ENCODE data around the gene SPTBN5.

Gene SPTBN5

DNA sequence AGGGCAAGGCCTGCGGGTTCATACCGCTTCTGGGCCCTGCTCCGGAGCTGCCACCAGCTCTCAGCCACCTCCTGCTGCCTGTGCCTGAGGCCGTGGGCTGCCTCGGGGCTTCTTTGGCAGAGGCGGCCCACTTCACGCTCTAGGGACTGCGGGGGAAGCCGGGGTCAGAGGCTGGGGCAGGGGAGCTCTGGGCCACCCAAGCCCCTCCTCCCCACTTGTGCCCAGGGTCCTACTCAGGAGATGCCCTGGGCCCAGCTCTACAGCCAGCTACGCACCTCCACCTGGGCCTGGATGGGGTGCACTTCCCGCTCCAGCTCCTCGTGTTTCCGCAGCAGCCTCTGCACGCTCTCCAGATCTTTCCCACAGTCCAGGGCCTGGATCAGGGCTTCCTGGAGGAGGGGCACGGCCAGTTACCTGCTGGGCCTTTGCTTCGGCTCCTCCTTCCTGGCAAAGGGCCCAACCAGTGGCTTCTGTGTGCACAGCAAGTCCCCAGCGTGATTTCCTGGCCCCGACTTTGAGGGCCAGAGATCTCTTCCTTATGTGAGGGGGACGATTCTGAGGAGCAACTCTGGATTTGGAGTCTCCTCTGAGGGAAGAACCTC is 31.2 kb downstream of the SPTBN5 start:
- H3K4me2 ChIP-seq (ENCODE audit: low read length), result no peak overlapping the region
- H3K27ac ChIP-seq (ENCODE audit: low read depth, low read length), result no peak overlapping the region
- no peak overlapping the region for H3K18ac ChIP-seq (ENCODE audit: low read length)
- no peak overlapping the region for H3K4me3 ChIP-seq (ENCODE audit: low read depth, low read length)
- H3K79me2 ChIP-seq (ENCODE audit: control insufficient read depth, insufficient read depth, low read length, poor library complexity), result no peaks in the 10 kb centered on the region
- no peak overlapping the region for H3K14ac ChIP-seq (ENCODE audit: low read length)
- no peak overlapping the region for H4K8ac ChIP-seq (ENCODE audit: low read depth, low read length)
- H3K4ac ChIP-seq (ENCODE audit: low read depth, low read length), result no peak overlapping the region
- whole genome bisulfite sequencing (ENCODE audit: extremely low coverage, insufficient coverage, insufficient read length), result no CpG with 5 or more reads among the region's 19 CpGs
- H3K36me3 ChIP-seq (ENCODE audit: control insufficient read depth in 1 of 2, insufficient read depth in 2 of 2, low read length in 2 of 2), result no peaks in the 10 kb centered on the region
- no peak overlapping the region for H2BK5ac ChIP-seq (ENCODE audit: low read depth, low read length, poor library complexity)
- no peaks in the 10 kb centered on the region for H3K9me3 ChIP-seq (ENCODE audit: insufficient read depth, low read depth, low read length)
- H3K27me3 ChIP-seq (ENCODE audit: insufficient read depth, low read length), result no peaks in the 10 kb centered on the region
- H2AFZ ChIP-seq (ENCODE audit: insufficient read depth, low read length, poor library complexity), result no peak overlapping the region
- H4K12ac ChIP-seq (ENCODE audit: low read depth, low read length), result no peak overlapping the region
- H2BK120ac ChIP-seq (ENCODE audit: insufficient read depth, low read length, poor library complexity), result no peak overlapping the region
- no peak overlapping the region for H2AK5ac ChIP-seq (ENCODE audit: low read length)
- no peaks in the 10 kb centered on the region for H3K79me1 ChIP-seq (ENCODE audit: low read length)
- no peak overlapping the region for H2BK12ac ChIP-seq (ENCODE audit: low read length)
- no peak overlapping the region for H3K23ac ChIP-seq (ENCODE audit: low read length)
- H3K9ac ChIP-seq (ENCODE audit: low read length), result no peak overlapping the region
- H3K4me1 ChIP-seq (ENCODE audit: control insufficient read depth in 1 of 2, insufficient read depth in 2 of 2, low read length in 2 of 2), result peaks cover 2 to 14% of the 10 kb centered on the region in 2 experiments
- no peak overlapping the region for H4K91ac ChIP-seq (ENCODE audit: low read depth, low read length)
- DNase-seq, result peak in 1 of 2 donors; percentile 5

DNA sequence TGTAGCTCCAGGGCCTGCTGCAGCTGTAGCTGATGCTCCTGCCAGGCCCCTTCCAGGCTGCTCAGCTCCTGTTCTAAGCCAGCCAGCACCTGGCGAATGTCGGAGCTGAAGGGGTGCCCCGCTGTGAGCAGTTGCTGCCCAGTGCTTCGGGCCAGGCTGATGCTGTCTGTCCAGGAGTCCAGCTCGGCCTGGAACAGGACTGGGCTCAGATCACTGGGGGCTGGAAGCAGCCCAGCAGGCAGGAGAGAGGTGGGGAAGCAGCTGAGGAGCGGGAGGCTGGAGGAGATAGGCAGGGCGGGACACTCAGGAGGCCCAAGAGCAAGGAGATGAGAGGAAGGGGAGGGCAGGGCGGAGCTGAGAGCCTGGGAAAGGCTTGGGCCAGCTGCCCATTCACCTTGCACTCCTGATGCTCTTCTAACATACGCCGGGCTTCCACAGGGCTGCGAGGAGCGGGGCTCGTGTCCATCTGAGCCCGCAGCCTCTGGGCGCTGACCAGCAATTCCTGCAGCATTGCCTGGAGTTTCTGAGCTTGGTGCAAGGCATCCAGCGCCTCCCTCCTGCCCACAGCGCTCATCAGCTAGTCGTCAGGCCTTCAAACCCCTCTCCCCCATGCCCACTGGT is 32.0 kb downstream of the SPTBN5 start:
- H2BK12ac ChIP-seq (ENCODE audit: low read length), result no peak overlapping the region
- no peaks in the 10 kb centered on the region for H3K79me1 ChIP-seq (ENCODE audit: low read length)
- no peak overlapping the region for H4K91ac ChIP-seq (ENCODE audit: low read depth, low read length)
- no peak overlapping the region for H4K8ac ChIP-seq (ENCODE audit: low read depth, low read length)
- DNase-seq, result no peak
- H3K4ac ChIP-seq (ENCODE audit: low read depth, low read length), result no peak overlapping the region
- H3K9ac ChIP-seq (ENCODE audit: low read length), result no peak overlapping the region
- H3K4me2 ChIP-seq (ENCODE audit: low read length), result no peak overlapping the region
- WGBS (ENCODE audit: extremely low coverage, insufficient coverage, insufficient read length), result no CpG with 5 or more reads among the region's 18 CpGs
- H3K9me3 ChIP-seq (ENCODE audit: insufficient read depth, low read depth, low read length), result no peaks in the 10 kb centered on the region
- H2AFZ ChIP-seq (ENCODE audit: insufficient read depth, low read length, poor library complexity), result no peak overlapping the region
- no peak overlapping the region for H3K23ac ChIP-seq (ENCODE audit: low read length)
- H3K4me3 ChIP-seq (ENCODE audit: low read depth, low read length), result no peak overlapping the region
- H3K27me3 ChIP-seq (ENCODE audit: insufficient read depth, low read length), result no peaks in the 10 kb centered on the region
- peaks cover 2 to 13% of the 10 kb centered on the region in 2 experiments for H3K4me1 ChIP-seq (ENCODE audit: control insufficient read depth in 1 of 2, insufficient read depth in 2 of 2, low read length in 2 of 2)
- H3K18ac ChIP-seq (ENCODE audit: low read length), result no peak overlapping the region
- H3K27ac ChIP-seq (ENCODE audit: low read depth, low read length), result no peak overlapping the region
- no peak overlapping the region for H4K12ac ChIP-seq (ENCODE audit: low read depth, low read length)
- no peak overlapping the region for H2BK120ac ChIP-seq (ENCODE audit: insufficient read depth, low read length, poor library complexity)
- no peak overlapping the region for H3K14ac ChIP-seq (ENCODE audit: low read length)
- H2BK5ac ChIP-seq (ENCODE audit: low read depth, low read length, poor library complexity), result no peak overlapping the region
- no peaks in the 10 kb centered on the region for H3K79me2 ChIP-seq (ENCODE audit: control insufficient read depth, insufficient read depth, low read length, poor library complexity)
- H3K36me3 ChIP-seq (ENCODE audit: control insufficient read depth in 1 of 2, insufficient read depth in 2 of 2, low read length in 2 of 2), result no peaks in the 10 kb centered on the region
- H2AK5ac ChIP-seq (ENCODE audit: low read length), result no peak overlapping the region

DNA sequence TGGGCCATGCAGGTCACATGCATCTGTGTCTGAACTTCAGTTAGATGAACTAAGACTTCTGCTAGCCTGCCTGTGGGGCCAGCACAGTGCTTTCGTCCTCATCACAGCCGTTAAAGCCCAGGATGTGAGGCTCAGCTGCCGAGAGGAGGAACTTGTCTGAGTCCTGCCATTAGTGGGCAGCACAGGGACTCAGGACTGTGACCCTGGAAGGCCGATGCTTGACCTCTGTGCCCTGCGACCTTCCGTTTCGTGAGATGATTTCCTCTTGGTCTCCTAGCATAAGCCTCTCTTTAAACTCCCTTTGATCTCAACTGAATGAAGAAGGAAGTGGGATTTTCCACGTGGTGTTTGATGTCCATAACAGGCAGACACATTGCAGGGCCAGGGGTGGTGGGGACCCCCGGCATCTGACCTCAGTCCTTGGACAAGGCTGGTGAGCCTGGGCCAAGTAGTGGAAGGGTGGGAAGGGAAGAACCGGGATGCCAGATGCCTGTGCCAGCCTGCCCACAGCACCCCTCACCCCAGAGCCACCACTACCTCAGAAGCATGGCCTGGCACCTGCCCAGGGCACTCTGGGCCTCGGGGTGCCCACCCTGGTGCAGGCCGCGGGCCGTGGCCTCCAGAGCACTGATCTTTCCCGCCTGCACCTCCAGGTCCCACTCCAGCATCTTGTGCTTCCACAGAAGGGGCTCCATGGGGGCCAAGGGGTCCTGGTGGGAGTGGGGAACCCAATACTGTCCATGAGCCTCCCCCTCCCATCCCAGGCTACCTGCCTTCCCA is 33.6 kb downstream of the SPTBN5 start:
- Histone ChIP-seq H3K14ac (ENCODE audit: low read length) (no peak overlapping the region), H3K9me3 (ENCODE audit: insufficient read depth, low read depth, low read length) (no peaks in the 10 kb centered on the region), H3K4me1 (ENCODE audit: control insufficient read depth in 1 of 2, insufficient read depth in 2 of 2, low read length in 2 of 2) (no peaks in the 10 kb centered on the region), H2BK5ac (ENCODE audit: low read depth, low read length, poor library complexity) (no peak overlapping the region), H4K8ac (ENCODE audit: low read depth, low read length) (no peak overlapping the region), H3K4ac (ENCODE audit: low read depth, low read length) (no peak overlapping the region), H2AFZ (ENCODE audit: insufficient read depth, low read length, poor library complexity) (no peak overlapping the region), H3K18ac (ENCODE audit: low read length) (no peak overlapping the region), H3K79me1 (ENCODE audit: low read length) (no peaks in the 10 kb centered on the region), H3K36me3 (ENCODE audit: control insufficient read depth in 1 of 2, insufficient read depth in 2 of 2, low read length in 2 of 2) (no peaks in the 10 kb centered on the region), H2BK120ac (ENCODE audit: insufficient read depth, low read length, poor library complexity) (no peak overlapping the region), H3K27ac (ENCODE audit: low read depth, low read length) (no peak overlapping the region), H3K9ac (ENCODE audit: low read length) (no peak overlapping the region), H4K91ac (ENCODE audit: low read depth, low read length) (no peak overlapping the region), H4K12ac (ENCODE audit: low read depth, low read length) (no peak overlapping the region), H2AK5ac (ENCODE audit: low read length) (no peak overlapping the region), H2BK12ac (ENCODE audit: low read length) (no peak overlapping the region), H3K4me2 (ENCODE audit: low read length) (no peak overlapping the region), H3K79me2 (ENCODE audit: control insufficient read depth, insufficient read depth, low read length, poor library complexity) (no peaks in the 10 kb centered on the region), H3K27me3 (ENCODE audit: insufficient read depth, low read length) (no peaks in the 10 kb centered on the region), H3K23ac (ENCODE audit: low read length) (no peak overlapping the region), H3K4me3 (ENCODE audit: low read depth, low read length) (no peak overlapping the region)
- no CpG with 5 or more reads among the region's 15 CpGs for WGBS (ENCODE audit: extremely low coverage, insufficient coverage, insufficient read length)
- DNase-seq, result no peak

DNA sequence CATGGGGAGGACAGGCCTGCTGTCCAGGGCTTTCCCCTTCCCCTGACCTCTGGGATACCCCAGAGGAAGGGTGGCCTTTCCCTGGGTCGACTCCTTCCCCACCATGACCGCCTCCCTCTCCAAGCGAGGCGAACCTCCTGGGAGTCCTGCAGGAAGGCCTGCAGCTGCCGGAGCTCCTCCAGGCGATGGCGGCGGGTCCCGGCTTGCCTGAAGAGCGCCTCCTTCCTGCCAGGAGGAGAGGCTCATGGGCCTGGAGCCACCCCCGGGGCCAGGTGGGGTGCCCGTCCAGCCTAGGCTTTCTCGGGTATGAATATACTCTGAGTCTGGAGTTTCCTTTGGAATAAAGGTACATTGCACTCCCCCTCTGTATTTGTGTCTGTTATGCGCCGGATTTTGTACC is 35.1 kb downstream of the SPTBN5 start:
- Histone ChIP-seq H3K79me2 (ENCODE audit: control insufficient read depth, insufficient read depth, low read length, poor library complexity) (no peaks in the 10 kb centered on the region), H3K27ac (ENCODE audit: low read depth, low read length) (no peak overlapping the region), H4K8ac (ENCODE audit: low read depth, low read length) (no peak overlapping the region), H3K23ac (ENCODE audit: low read length) (no peak overlapping the region), H3K4me3 (ENCODE audit: low read depth, low read length) (no peak overlapping the region), H2BK120ac (ENCODE audit: insufficient read depth, low read length, poor library complexity) (no peak overlapping the region), H2AK5ac (ENCODE audit: low read length) (no peak overlapping the region), H4K91ac (ENCODE audit: low read depth, low read length) (no peak overlapping the region), H3K79me1 (ENCODE audit: low read length) (no peaks in the 10 kb centered on the region), H2BK5ac (ENCODE audit: low read depth, low read length, poor library complexity) (no peak overlapping the region), H3K4me2 (ENCODE audit: low read length) (no peak overlapping the region), H3K27me3 (ENCODE audit: insufficient read depth, low read length) (no peaks in the 10 kb centered on the region), H3K18ac (ENCODE audit: low read length) (no peak overlapping the region), H4K12ac (ENCODE audit: low read depth, low read length) (no peak overlapping the region), H3K9me3 (ENCODE audit: insufficient read depth, low read depth, low read length) (no peaks in the 10 kb centered on the region), H3K36me3 (ENCODE audit: control insufficient read depth in 1 of 2, insufficient read depth in 2 of 2, low read length in 2 of 2) (no peaks in the 10 kb centered on the region), H2BK12ac (ENCODE audit: low read length) (no peak overlapping the region), H3K4ac (ENCODE audit: low read depth, low read length) (no peak overlapping the region), H2AFZ (ENCODE audit: insufficient read depth, low read length, poor library complexity) (no peak overlapping the region), H3K14ac (ENCODE audit: low read length) (no peak overlapping the region), H3K9ac (ENCODE audit: low read length) (no peak overlapping the region), H3K4me1 (ENCODE audit: control insufficient read depth in 1 of 2, insufficient read depth in 2 of 2, low read length in 2 of 2) (no peaks in the 10 kb centered on the region)
- no peak for DNase-seq
- no CpG with 5 or more reads among the region's 15 CpGs for whole genome bisulfite sequencing (ENCODE audit: extremely low coverage, insufficient coverage, insufficient read length)

Measured in trophoblast cell (in vitro differentiated cells and primary cell).